Loucy (cell line): ENCODE data around the gene MYH7.

ENCODE experiments used
- H2AFZ ChIP-seq: fragments of 200-600 bp; sonication (generic); 2 replicates; pipeline ENCODE4 v1.6.0; 2016; ENCODE audit warnings: antibody characterized with exemption, mild to moderate bottlenecking, low read length, moderate library complexity
- H3F3A ChIP-seq: fragments of 200-600 bp; 2 replicates; pipeline ENCODE4 v1.6.0; 2016; ENCODE audit warnings: antibody characterized with exemption, low read depth, mild to moderate bottlenecking
- H3K27me3 ChIP-seq: fragments of 200-600 bp; sonication (generic); 2 replicates; pipeline ENCODE4 v1.6.1; 2014; ENCODE audit warnings: low read length, mild to moderate bottlenecking; ENCODE audit not compliant: insufficient read depth, poor library complexity, severe bottlenecking
- H3K36me3 ChIP-seq: fragments of 200-600 bp; sonication (generic); 2 replicates; pipeline ENCODE4 v1.6.1; 2016; ENCODE audit warnings: low read length; ENCODE audit not compliant: insufficient read depth
- H3K4me1 ChIP-seq: fragments of 200-600 bp; sonication (generic); 2 replicates; pipeline ENCODE4 v1.5.1; 2014; ENCODE audit warnings: low read length, mild to moderate bottlenecking; ENCODE audit not compliant: insufficient read depth, poor library complexity, severe bottlenecking
- H3K4me2 ChIP-seq: fragments of 200-600 bp; sonication (generic); 2 replicates; pipeline ENCODE4 v1.6.0; 2014; ENCODE audit warnings: antibody characterized with exemption, low read length, low read depth, mild to moderate bottlenecking; ENCODE audit not compliant: poor library complexity, severe bottlenecking
- H3K4me3 ChIP-seq: fragments of 200-600 bp; sonication (generic); 2 replicates; pipeline ENCODE4 v1.5.1; 2014; ENCODE audit warnings: low read length, mild to moderate bottlenecking, mixed read lengths; ENCODE audit not compliant: poor library complexity, severe bottlenecking
- H3K79me2 ChIP-seq: fragments of 200-600 bp; sonication (generic); 2 replicates; pipeline ENCODE4 v1.6.1; 2014; ENCODE audit warnings: low read length; ENCODE audit not compliant: insufficient read depth
- H3K9ac ChIP-seq: fragments of 200-600 bp; sonication (generic); 2 replicates; pipeline ENCODE4 v1.6.0; 2014; ENCODE audit warnings: mild to moderate bottlenecking, low read depth, low read length, moderate library complexity; ENCODE audit not compliant: poor library complexity, severe bottlenecking
- H3K9me2 ChIP-seq: fragments of 200-600 bp; sonication (generic); replicated peaks from 2 replicates; pipeline ENCODE4 v1.6.1; 2016; ENCODE audit warnings: low read depth, low read length, mixed read lengths
- H3K9me3 ChIP-seq: fragments of 200-600 bp; sonication (generic); 2 replicates; pipeline ENCODE4 v1.6.1; 2014; ENCODE audit warnings: mild to moderate bottlenecking, antibody characterized with exemption, low read length, low read depth; ENCODE audit not compliant: insufficient read depth
- H4K20me1 ChIP-seq: fragments of 200-600 bp; sonication (generic); 2 replicates; pipeline ENCODE4 v1.6.0; 2014; ENCODE audit warnings: antibody characterized with exemption, low read length, mild to moderate bottlenecking; ENCODE audit not compliant: insufficient read depth, poor library complexity, severe bottlenecking
- EZH2phosphoT487 ChIP-seq: fragments of 200-600 bp; IDR thresholded peaks from 2 replicates; pipeline ENCODE4 v1.6.1; 2018; ENCODE audit warnings: antibody characterized with exemption, mild to moderate bottlenecking, moderate library complexity, borderline replicate concordance
- TF ChIP-seq, protein P1 (sequence below): fragments of 200-600 bp; sonication (generic); conservative IDR thresholded peaks from 2 replicates; pipeline ENCODE4 v1.5.1; 2014; ENCODE audit warnings: mild to moderate bottlenecking, antibody characterized with exemption, low read length

The MYH7 gene

DNA sequence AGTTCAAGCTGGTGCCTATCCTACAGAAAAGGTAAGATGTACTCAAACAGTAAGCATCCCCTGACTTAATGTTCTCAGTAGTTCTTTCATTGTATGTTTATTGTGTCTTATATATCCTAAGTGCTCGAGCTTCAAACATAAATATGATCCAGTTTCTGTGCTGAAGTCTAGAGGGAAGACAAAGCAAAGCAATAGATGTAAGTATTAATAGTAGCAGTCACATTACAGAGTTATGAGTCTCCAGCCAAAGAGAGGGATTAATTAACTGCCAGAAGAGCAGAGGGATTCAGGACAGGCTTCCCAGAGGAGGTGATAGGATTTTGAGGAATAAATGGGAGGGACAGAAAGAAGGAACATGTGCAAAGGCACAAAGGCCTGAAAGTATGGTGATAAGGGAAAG lies 35.5 kb upstream of the MYH7 start:
- Histone ChIP-seq H3K4me1 (peaks cover 4% of the 10 kb centered on the region), H3K9me2 (no peaks in the 10 kb centered on the region), H3K27me3 (peaks cover 4% of the 10 kb centered on the region), H3F3A (no peaks in the 10 kb centered on the region), H3K79me2 (peaks cover 23% of the 10 kb centered on the region), H4K20me1 (peaks cover 17% of the 10 kb centered on the region), H3K9ac (no peak overlapping the region), H3K36me3 (peaks cover 23% of the 10 kb centered on the region; the same call in 1 of the 2 replicates), H3K9me3 (no peaks in the 10 kb centered on the region), H3K4me2 (peak overlapping the region; percentile 99), H2AFZ (no peak overlapping the region), H3K4me3 (peak overlapping the region; percentile 98)
- TF ChIP-seq EZH2phosphoT487, result no peak
- TF ChIP-seq, protein P1, sequence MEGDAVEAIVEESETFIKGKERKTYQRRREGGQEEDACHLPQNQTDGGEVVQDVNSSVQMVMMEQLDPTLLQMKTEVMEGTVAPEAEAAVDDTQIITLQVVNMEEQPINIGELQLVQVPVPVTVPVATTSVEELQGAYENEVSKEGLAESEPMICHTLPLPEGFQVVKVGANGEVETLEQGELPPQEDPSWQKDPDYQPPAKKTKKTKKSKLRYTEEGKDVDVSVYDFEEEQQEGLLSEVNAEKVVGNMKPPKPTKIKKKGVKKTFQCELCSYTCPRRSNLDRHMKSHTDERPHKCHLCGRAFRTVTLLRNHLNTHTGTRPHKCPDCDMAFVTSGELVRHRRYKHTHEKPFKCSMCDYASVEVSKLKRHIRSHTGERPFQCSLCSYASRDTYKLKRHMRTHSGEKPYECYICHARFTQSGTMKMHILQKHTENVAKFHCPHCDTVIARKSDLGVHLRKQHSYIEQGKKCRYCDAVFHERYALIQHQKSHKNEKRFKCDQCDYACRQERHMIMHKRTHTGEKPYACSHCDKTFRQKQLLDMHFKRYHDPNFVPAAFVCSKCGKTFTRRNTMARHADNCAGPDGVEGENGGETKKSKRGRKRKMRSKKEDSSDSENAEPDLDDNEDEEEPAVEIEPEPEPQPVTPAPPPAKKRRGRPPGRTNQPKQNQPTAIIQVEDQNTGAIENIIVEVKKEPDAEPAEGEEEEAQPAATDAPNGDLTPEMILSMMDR, result no peak

DNA sequence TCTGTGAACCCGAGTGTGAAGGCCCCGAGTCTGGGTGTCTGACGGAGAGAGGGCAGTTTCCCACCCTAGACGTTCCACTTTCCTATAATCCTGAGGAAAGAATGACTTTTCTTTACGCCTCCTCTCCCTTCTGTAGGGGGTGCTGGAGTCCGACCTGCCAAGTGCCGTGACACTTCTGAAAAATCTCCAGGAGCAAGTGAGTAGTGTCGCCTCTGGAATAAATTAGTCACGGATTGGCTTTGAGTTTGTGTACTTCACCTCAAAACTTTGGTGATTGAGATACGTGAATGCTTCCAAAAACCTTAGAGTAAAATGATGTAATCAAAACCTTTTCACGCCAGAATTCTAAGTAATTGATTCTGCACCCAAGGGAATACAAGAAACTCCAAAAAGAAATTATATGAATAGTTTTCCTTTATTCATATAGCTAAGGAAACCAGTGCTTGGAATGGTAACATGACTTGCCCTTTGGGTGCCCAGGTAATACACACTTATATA lies 34.5 kb upstream of the MYH7 start:
- H3K36me3 ChIP-seq, result peaks cover 13% of the 10 kb centered on the region; the same call in 1 of the 2 replicates
- H3K9ac ChIP-seq, result peak overlapping the region; percentile 83
- peaks cover 4% of the 10 kb centered on the region for H3K4me1 ChIP-seq
- H4K20me1 ChIP-seq, result peaks cover 17% of the 10 kb centered on the region
- H3K4me3 ChIP-seq, result peak overlapping the region; percentile 98
- no peak for TF ChIP-seq EZH2phosphoT487
- TF ChIP-seq, protein P1, result no peak
- H2AFZ ChIP-seq, result peak overlapping the region; percentile 72
- peak overlapping the region; percentile 99 for H3K4me2 ChIP-seq
- H3K9me3 ChIP-seq, result no peaks in the 10 kb centered on the region
- H3K27me3 ChIP-seq, result peaks cover 4% of the 10 kb centered on the region
- no peaks in the 10 kb centered on the region for H3F3A ChIP-seq
- H3K9me2 ChIP-seq, result no peaks in the 10 kb centered on the region
- H3K79me2 ChIP-seq, result peaks cover 23% of the 10 kb centered on the region

DNA sequence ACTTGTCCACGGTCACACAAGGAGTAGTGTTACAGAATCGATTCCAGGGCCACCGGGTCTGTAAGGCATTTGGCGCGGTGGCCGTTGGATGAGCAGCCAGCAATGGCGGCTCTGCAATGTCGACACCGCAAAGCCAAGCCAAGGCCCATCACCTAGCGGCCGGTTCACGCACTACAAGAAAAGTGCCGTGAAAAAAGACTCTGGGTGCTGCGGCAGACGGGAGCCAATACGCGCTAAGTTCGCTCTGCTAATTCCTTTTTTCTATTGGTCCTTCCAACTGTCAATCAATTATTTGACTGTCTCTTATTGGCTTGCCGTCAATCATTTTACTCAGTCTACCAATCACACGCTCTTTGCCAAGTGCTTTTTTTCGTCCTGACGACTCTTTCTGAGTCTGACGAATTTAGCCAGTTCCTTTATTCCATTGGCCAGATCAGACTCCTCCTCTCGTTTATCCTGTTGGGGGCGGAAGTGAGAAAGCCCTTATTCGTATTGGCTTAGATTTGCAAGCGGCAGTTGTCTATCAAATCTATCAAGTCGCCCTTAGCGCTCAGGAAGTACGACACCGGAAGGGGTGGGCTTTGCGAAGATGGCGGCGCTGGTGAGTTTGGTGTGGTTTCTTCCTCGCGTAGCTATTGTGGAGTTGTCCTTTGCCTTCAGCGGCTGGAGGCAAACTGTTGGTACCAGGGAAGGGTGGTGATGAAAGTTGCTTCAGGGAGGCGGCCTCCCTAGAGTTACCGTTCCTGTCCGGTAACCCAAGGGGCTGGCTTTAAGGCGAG lies 33.9 kb upstream of the MYH7 start, which contains the start of gene NGDN:
Gene NGDN (plus strand): TSS at position 577 of the 779 bp plus-strand sequence. CDS start 13 bp downstream, at position 590.
- Histone ChIP-seq H3K4me2 (peak within 1 kb of the TSS; percentile 99), H2AFZ (peak within 1 kb of the TSS; percentile 98), H3F3A (no peaks in the 10 kb centered on the region), H3K36me3 (peaks cover 7% of the 10 kb centered on the region; the same call in 1 of the 2 replicates), H3K9me2 (no peaks in the 10 kb centered on the region), H3K4me3 (peak within 1 kb of the TSS; percentile 98), H3K9me3 (no peaks in the 10 kb centered on the region), H3K9ac (peak within 1 kb of the TSS; percentile 83), H3K27me3 (peaks cover 4% of the 10 kb centered on the region), H3K79me2 (peaks cover 23% of the 10 kb centered on the region), H4K20me1 (peaks cover 17% of the 10 kb centered on the region), H3K4me1 (peaks cover 4% of the 10 kb centered on the region)
- no peak for TF ChIP-seq EZH2phosphoT487
- TF ChIP-seq, protein P1, result peak; percentile 65
